Breast epithelium (tissue), 3 donors: Measurements from ENCODE around the gene TMEM222.

Source experiments
- POLR2A ChIP-seq: fragments of 450-650 bp; IDR thresholded peaks from one replicate; pipeline ENCODE4 v1.6.1; 2016; ENCODE audit warnings: antibody characterized with exemption, mild to moderate bottlenecking, moderate library complexity
- TF ChIP-seq, protein P1 (sequence below), 3 donors: fragments of 450-650 bp; IDR thresholded peaks; one replicate each; pipeline ENCODE4 v1.5.1; 2016 to 2017; ENCODE audit warnings: antibody characterized with exemption in 3 of 3, mild to moderate bottlenecking in 3 of 3, moderate library complexity in 3 of 3

DNA sequence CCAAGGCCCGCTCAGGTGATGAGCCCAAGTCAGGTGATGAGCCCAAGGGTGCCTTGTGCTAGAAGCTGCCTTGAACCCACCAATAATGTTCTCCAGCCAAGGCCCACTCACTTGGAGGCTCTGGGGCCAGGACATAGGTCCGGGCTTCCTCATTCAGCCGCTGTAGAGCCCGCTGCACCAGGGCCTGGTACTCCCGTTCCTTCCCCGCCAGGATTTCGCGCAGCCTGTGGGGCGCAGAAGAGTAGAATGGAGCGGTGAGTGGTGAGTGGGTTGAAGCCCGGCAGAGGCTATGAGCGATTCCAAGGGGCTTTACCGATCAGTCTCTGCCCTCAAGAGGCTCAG is 34.3 kb downstream of the TMEM222 start:
- TF ChIP-seq, protein P1, sequence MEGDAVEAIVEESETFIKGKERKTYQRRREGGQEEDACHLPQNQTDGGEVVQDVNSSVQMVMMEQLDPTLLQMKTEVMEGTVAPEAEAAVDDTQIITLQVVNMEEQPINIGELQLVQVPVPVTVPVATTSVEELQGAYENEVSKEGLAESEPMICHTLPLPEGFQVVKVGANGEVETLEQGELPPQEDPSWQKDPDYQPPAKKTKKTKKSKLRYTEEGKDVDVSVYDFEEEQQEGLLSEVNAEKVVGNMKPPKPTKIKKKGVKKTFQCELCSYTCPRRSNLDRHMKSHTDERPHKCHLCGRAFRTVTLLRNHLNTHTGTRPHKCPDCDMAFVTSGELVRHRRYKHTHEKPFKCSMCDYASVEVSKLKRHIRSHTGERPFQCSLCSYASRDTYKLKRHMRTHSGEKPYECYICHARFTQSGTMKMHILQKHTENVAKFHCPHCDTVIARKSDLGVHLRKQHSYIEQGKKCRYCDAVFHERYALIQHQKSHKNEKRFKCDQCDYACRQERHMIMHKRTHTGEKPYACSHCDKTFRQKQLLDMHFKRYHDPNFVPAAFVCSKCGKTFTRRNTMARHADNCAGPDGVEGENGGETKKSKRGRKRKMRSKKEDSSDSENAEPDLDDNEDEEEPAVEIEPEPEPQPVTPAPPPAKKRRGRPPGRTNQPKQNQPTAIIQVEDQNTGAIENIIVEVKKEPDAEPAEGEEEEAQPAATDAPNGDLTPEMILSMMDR (IDR thresholded peaks at IDR 0.05), result no peak
- TF ChIP-seq POLR2A, result no peak
